ENCODE data around the gene VASP.

Gene VASP

GRCh38 chr19:45506989-45507871, at the start of gene VASP:
VASP (plus strand) TSS chr19:45507479; CDS start chr19:45507772, 293 bp downstream.
- peaks cover 30% of the 10 kb centered on the region for H3K36me3 ChIP-seq
- H3K4me3 ChIP-seq (ENCODE audit: low read depth in 1 of 2, low read length in 1 of 2): peak within 1 kb of the TSS; percentile 98 to 100
- peak within 1 kb of the TSS; percentile 100 for H3K27ac ChIP-seq
- TF ChIP-seq CTCF (IDR thresholded peaks at IDR 0.05): peak; percentile 42
- H3K9me3 ChIP-seq: no peaks in the 10 kb centered on the region
- peaks cover 53 to 68% of the 10 kb centered on the region in 2 experiments for H3K4me1 ChIP-seq (ENCODE audit: control insufficient read depth in 1 of 2, insufficient read depth in 1 of 2, low read depth in 1 of 2, low read length in 1 of 2)
- H3K27me3 ChIP-seq: no peaks in the 10 kb centered on the region

GRCh38 chr19:45457776-45458175, 49.5 kb upstream of the VASP start:
- H3K4me3 ChIP-seq (ENCODE audit: low read depth in 1 of 2, low read length in 1 of 2): no peak overlapping the region
- H3K4me1 ChIP-seq (ENCODE audit: control insufficient read depth in 1 of 2, insufficient read depth in 1 of 2, low read depth in 1 of 2, low read length in 1 of 2): peaks cover 13% of the 10 kb centered on the region in 2 experiments
- H3K27me3 ChIP-seq: peaks cover 48% of the 10 kb centered on the region
- no peaks in the 10 kb centered on the region for H3K9me3 ChIP-seq
- no peaks in the 10 kb centered on the region for H3K36me3 ChIP-seq
- no peak overlapping the region for H3K27ac ChIP-seq
- TF ChIP-seq CTCF (IDR thresholded peaks at IDR 0.05): no peak

- Histone ChIP-seq H3K4me1 (ENCODE audit: control insufficient read depth in 1 of 2, insufficient read depth in 1 of 2, low read depth in 1 of 2, low read length in 1 of 2) (peaks cover 7 to 9% of the 10 kb centered on the region in 2 experiments), H3K9me3 (no peaks in the 10 kb centered on the region), H3K27me3 (peaks cover 36% of the 10 kb centered on the region), H3K36me3 (no peaks in the 10 kb centered on the region), H3K27ac (no peak overlapping the region), H3K4me3 (ENCODE audit: low read depth in 1 of 2, low read length in 1 of 2) (no peak overlapping the region)
- TF ChIP-seq CTCF (IDR thresholded peaks at IDR 0.05): no peak
Observed at GRCh38 chr19:45460807-45461347, 46.4 kb upstream of the VASP start.

- peaks cover 45% of the 10 kb centered on the region for H3K27me3 ChIP-seq
- no peak overlapping the region for H3K4me3 ChIP-seq (ENCODE audit: low read depth in 1 of 2, low read length in 1 of 2)
- no peaks in the 10 kb centered on the region for H3K9me3 ChIP-seq
- TF ChIP-seq CTCF (IDR thresholded peaks at IDR 0.05): no peak
- H3K4me1 ChIP-seq (ENCODE audit: control insufficient read depth in 1 of 2, insufficient read depth in 1 of 2, low read depth in 1 of 2, low read length in 1 of 2): peaks cover 3 to 4% of the 10 kb centered on the region in 2 experiments
- H3K27ac ChIP-seq: no peak overlapping the region
- H3K36me3 ChIP-seq: no peaks in the 10 kb centered on the region
Observed at GRCh38 chr19:45462174-45462573, 45.1 kb upstream of the VASP start.

- Histone ChIP-seq H3K36me3 (no peaks in the 10 kb centered on the region), H3K27me3 (peaks cover 45% of the 10 kb centered on the region), H3K4me1 (ENCODE audit: control insufficient read depth in 1 of 2, insufficient read depth in 1 of 2, low read depth in 1 of 2, low read length in 1 of 2) (peaks cover 11% of the 10 kb centered on the region in 2 experiments), H3K27ac (no peak overlapping the region), H3K4me3 (ENCODE audit: low read depth in 1 of 2, low read length in 1 of 2) (no peak overlapping the region), H3K9me3 (no peaks in the 10 kb centered on the region)
- no peak for TF ChIP-seq CTCF (IDR thresholded peaks at IDR 0.05)
Observed at GRCh38 chr19:45463241-45463640, 44.0 kb upstream of the VASP start.
